ENCODE data around the gene KATNB1.

DNA sequence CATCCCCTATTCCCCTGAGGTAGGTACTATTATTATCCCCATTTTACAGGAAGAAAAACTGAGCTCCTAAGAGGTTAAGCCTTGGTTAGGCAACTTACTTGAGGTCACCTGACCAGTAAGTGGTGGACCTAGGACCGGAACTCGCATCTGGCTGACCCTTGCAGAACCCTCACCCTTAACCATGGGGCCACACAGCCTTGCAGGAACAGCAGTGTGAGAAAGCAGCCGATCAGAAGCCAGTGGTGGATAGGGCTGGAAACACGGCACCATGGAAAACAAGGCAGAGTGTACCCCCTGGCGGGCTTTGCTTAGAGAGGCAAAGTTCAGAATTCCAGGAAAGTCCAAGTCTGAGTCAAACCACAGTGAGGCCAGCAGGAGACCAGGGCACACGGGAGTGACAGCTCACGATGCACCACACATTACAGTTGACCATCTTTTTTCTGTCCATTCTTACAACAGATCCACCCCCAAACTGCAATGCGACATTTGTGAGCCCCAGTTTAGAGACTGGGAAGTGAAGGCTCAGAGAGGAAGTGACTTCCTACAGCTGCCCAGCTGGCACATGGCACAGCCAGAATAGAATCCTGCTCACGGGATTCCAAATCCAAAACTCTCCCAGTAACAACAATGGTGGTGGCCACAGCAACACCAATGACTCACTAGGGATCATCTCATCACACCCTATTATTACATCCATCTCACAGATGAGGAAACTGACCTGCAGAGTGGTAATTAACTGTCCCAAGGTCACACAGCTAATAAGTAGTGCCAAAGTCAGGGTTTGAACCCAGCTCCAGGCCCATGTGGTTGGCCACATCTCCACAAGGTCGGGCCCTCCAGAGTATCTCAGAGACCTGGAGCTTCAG is 46.4 kb downstream of the KATNB1 start:
- TF ChIP-seq, protein P1, sequence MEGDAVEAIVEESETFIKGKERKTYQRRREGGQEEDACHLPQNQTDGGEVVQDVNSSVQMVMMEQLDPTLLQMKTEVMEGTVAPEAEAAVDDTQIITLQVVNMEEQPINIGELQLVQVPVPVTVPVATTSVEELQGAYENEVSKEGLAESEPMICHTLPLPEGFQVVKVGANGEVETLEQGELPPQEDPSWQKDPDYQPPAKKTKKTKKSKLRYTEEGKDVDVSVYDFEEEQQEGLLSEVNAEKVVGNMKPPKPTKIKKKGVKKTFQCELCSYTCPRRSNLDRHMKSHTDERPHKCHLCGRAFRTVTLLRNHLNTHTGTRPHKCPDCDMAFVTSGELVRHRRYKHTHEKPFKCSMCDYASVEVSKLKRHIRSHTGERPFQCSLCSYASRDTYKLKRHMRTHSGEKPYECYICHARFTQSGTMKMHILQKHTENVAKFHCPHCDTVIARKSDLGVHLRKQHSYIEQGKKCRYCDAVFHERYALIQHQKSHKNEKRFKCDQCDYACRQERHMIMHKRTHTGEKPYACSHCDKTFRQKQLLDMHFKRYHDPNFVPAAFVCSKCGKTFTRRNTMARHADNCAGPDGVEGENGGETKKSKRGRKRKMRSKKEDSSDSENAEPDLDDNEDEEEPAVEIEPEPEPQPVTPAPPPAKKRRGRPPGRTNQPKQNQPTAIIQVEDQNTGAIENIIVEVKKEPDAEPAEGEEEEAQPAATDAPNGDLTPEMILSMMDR (IDR thresholded peaks at IDR 0.05; ENCODE audit: low read length), result no peak
- no peak for TF ChIP-seq EZH2 (IDR thresholded peaks at IDR 0.05; ENCODE audit: borderline replicate concordance, low read length)
